Inflammatory macrophage (primary cell): Measurements from ENCODE around the gene TAGLN2.

Source experiments
- DNase-seq, 2 donors: peaks; one replicate each; pipeline ENCODE4 v3.0.0-alpha.2; 2020 to 2022

Gene TAGLN2

GRCh38 chr1:159949123-159949522 is 23.8 kb upstream of the TAGLN2 start:
- DNase-seq = no peak

- no peak for DNase-seq
Measured at GRCh38 chr1:159947942-159948341, 22.6 kb upstream of the TAGLN2 start.

- DNase-seq = no peak
Measured at GRCh38 chr1:159946242-159947187, 21.2 kb upstream of the TAGLN2 start.

GRCh38 chr1:159945483-159946241 is 20.4 kb upstream of the TAGLN2 start, which contains the start of gene IGSF9:
Gene IGSF9, minus strand, starts transcription at chr1:159945613. Its CDS starts 2,159 bp downstream, at chr1:159943454.
- DNase-seq = no peak

- no peak for DNase-seq
Measured at GRCh38 chr1:159944623-159945455, 19.5 kb upstream of the TAGLN2 start.

- no peak for DNase-seq
Measured at GRCh38 chr1:159943908-159944622, 18.8 kb upstream of the TAGLN2 start.

- DNase-seq = no peak
Measured at GRCh38 chr1:159943278-159943640, 18.0 kb upstream of the TAGLN2 start.

- no peak for DNase-seq
Measured at GRCh38 chr1:159942632-159943277, 17.4 kb upstream of the TAGLN2 start.

GRCh38 chr1:159941591-159942560 is 16.6 kb upstream of the TAGLN2 start:
- no peak for DNase-seq

- DNase-seq = no peak
Measured at GRCh38 chr1:159941141-159941540, 15.8 kb upstream of the TAGLN2 start.

- DNase-seq = no peak
Measured at GRCh38 chr1:159940006-159940620, 14.8 kb upstream of the TAGLN2 start.

GRCh38 chr1:159939678-159940002 is 14.3 kb upstream of the TAGLN2 start:
- DNase-seq = no peak

GRCh38 chr1:159938905-159939677 is 13.8 kb upstream of the TAGLN2 start:
- no peak for DNase-seq

- DNase-seq = no peak
Measured at GRCh38 chr1:159938211-159938852, 13.0 kb upstream of the TAGLN2 start.

GRCh38 chr1:159937054-159937750 is 11.9 kb upstream of the TAGLN2 start:
- DNase-seq = peak; percentile 38 to 52

GRCh38 chr1:159936273-159936904 is 11.1 kb upstream of the TAGLN2 start:
- peak; percentile 63 to 72 for DNase-seq

GRCh38 chr1:159935719-159936272 is 10.5 kb upstream of the TAGLN2 start:
- DNase-seq = peak; percentile 70 to 72
